ENCODE measurements around the gene HEMK1.

Gene HEMK1

DNA sequence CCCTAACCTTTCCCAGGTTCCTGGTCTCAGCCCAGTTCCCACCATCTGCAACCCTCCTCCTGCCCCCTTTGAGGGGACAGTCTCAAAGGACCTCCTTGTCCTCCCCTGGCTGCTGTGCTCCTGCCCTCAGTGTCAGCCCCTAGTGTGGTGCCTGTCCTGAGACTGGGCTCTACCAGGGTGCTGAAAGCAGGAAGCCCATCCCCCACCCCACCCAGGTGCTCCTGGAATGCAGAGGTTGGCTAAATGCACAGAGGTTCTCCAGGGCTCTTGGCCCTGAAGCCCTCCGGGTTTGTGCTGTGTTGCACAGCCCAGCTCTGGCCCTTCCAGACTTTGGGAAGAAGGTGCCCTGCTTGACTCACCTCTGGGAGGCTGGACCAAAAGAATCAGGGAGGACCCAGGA lies 23.5 kb upstream of the HEMK1 start:
- DNase-seq: no peak

DNA sequence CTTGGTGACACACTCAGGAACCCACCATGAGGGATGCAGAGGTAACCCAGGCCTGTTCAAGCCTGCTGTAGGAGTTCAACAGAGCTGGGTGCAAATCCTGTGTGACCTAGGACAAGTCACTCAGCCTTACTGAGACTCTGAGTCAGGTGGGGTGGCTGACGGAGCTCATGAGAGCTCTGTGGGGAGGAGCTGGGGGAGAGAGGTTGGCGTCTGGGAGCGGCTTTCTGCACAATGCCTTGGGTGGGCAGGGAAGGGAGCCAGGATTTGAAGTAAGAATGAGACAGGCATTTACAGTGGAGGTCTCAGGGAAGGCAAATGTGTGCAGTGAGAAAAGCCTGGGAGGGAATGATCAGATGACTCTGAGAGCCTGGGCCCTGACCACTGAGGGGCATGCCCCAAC lies 20.1 kb upstream of the HEMK1 start:
- DNase-seq: no peak

- peak; percentile 36 to 57 for DNase-seq
Measured at GRCh38 chr3:50550079-50550736, 19.1 kb upstream of the HEMK1 start.

DNA sequence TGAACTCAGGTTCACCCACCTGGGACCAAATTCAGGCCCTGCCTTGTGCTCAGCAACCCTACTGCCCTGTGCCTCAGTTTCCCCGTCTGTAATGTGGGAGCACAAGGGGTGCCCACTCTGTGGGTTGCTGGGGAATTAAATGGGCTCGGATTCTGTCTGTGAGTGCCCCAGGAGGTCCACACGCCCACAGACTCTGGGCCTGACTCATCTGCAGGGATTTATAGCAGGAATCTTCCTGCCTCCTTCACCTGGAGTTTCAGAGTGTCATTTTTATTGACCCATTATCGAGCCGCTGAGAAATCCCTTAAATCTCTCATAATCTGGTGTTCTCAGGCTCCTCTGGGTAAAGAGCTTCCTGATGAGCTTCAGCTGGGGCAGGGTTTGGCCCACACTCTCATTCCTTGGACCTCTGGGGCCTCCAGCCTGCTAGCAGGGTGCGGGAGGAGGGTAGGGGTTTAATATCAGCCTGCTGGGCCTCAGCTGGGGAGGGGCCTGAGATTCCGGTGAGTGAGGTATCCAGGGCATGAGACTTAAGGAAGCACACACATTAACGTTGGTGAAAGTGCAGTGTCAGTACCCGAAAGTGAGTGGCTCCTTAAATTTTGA lies 18.2 kb upstream of the HEMK1 start:
- no peak for DNase-seq

DNA sequence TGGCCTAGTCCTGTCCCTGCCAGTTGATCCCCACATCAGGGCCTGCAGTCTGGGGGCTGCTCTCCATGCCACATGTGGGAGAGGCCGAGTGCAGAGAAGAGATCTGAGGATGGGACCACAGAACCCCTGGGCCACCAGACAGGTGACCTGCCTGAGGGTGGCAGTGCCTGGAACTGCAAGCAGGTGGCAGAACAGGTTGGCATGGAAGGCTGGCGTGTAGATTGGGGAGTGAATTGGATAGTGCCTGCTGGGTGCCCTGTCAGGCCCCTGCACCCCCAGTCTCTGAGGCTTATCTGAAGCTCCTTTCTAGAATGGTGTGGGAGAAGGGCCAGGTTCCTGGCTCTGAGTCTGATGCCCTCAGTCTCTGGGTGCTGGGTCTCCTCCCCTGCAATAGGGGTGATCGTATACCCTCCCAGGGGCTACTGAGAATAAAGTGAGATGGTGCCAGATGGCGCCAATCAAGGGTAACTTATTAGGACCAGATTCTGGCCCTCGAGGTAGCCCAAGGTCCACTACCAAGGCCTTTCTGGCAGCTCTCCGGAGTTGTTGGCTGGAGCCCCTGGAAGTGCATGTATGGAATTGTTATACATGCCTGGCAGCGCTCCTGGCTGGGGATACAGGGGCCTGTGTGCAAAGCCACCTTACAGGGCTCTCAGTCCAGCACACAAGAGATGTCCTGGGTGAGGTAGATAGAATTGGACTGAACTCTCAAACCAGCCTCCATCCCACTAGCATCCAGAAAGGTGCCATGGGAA lies 17.5 kb upstream of the HEMK1 start:
- no peak for DNase-seq

DNA sequence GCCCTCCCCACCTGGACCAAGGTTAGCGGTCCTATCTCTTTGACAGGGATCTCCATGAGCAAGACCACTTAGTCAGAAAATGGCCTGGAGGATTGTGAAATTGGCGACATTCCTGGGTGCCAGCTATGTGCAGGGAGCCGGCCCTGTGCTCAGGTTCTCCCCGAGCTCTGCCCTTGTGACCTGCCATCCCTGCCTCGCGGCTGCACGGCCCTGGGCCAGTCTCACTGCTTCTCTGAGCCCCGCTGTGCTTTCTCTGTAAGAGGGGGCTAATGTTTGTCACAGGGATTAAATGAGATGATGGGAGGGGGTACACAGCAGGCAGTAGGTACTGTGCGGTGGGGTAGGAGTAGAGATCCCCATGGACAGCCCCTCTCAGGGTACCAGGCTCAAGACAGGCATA lies 16.7 kb upstream of the HEMK1 start:
- DNase-seq: no peak

- no peak for DNase-seq
Measured at GRCh38 chr3:50554553-50554952, 14.8 kb upstream of the HEMK1 start.

- no peak for DNase-seq
Measured at GRCh38 chr3:50557106-50557505, 12.2 kb upstream of the HEMK1 start.

DNA sequence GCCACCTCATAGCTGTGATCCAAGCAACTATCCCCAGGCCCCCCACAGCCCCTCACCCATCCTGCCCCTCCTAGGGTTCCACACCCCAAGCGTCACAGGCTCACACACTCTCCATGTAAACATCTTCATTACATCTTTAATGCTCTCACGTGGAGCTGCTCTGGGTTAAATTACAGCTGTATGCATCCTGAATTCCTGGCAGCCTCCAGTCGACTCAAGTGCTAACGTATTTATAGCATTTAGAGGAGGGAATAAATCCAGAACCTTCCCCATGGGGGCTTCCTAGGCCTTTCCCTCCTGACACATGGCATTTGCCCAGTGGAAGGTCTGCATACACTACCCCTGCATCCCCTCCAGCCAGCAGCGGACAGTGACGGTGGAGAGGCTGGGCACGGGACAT lies 11.4 kb upstream of the HEMK1 start:
- no peak for DNase-seq

DNA sequence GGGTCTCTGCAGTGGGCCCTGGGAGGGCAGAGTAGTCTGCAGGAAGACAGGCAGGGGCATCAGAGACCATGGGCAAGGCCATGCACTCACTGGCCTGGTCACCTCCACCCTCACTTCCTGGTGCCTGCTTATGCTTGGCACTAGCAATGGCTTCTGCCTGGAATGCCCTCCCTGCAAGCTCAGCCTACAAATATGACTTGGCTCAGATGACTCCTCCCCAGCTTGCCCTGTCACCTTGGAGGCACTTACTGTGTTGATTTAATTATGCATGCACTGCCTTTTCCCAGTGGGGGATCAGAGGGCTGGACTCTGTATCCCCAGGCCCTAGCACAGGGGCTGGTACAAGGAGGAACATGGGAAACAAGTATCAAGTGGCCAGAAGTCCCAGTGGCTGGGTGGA lies 9.6 kb upstream of the HEMK1 start:
- no peak for DNase-seq

DNA sequence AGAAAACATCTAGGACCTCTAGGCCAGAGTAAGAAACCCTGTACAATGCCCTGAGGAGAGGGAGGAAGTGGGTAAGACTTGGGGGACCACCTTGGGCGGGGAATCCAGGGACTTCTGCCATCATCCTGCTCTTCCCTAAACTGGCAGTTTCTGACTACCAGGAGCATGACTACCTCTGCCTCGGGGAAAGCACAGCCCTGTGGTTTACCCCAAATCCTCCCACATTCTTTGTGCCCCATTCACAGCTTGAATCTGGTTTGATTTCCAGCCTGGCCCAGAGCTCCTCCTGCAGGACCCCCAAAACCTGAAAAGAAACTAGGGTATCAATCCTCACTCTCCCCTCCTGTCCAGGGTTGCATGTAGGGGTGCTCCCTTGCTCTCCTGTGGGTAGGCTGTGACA lies 6.5 kb upstream of the HEMK1 start:
- no peak for DNase-seq

DNA sequence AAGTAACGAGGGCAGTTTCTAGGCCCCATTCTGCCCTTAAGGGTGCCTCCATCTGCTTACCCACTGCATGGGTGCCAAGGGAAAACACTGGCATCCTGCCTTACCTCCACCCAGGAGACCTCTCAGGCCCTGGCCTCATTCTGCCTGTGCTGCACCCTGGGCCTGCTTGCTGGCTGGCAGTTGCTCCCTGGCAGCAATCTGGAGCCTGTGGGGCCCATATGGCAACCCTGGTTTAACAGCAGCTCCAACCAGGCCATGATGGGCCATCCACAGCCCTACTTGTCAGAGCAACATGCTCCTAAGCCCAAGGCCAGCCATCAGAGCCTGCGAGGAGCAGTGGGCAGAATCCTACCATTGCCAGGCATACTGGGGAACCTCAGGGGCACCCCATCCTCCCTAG lies 5.5 kb upstream of the HEMK1 start:
- no peak for DNase-seq

GRCh38 chr3:50564321-50564720 lies 5.0 kb upstream of the HEMK1 start:
- no peak for DNase-seq

DNA sequence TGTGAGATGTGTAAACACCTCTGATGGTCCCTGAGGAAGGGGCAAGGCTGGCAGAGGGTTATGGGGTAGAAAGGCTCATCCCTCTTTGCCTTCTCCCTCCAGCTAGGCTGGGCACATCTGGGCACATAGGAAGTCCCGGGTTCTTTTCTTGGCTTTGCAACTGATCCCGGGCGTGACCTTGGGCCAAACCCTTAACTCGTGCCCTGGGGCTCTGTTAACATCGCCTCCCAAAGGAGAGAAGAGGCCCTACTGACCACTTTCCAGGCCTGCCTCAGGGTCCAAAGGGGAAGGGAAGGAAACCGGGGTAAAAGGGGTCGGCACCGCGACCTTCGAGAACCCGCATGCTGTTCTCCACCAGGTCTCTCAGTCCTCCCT lies 2.3 kb upstream of the HEMK1 start:
- no peak for DNase-seq

GRCh38 chr3:50567386-50568167 lies 1.7 kb upstream of the HEMK1 start, which contains the start of gene C3orf18:
Gene C3orf18, minus strand, starts transcription at chr3:50567747. Its CDS starts 2,048 bp downstream, at chr3:50565699.
- DNase-seq: peak; percentile 90

GRCh38 chr3:50570508-50571279 lies 1.4 kb downstream of the HEMK1 start:
- no peak for DNase-seq

DNA sequence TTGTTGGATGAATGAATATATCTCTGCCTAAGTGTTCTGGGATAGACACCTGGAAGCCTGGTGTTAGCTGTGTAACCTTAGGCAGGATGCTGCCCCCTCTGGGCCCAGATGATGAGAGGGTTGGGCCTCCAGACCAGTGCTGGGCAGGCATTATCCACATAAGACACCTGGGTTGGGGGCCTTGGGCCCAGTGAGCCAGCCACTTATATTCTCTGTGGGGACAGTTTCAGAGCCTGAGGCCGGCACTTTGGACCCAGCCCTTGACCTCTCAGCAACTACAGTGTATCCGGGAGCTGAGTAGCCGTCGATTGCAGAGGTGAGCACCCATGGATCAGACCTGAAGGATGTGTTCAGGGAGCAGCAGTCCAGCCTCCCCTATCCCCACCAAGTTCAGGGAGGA lies 2.2 kb downstream of the HEMK1 start:
- DNase-seq: no peak

DNA sequence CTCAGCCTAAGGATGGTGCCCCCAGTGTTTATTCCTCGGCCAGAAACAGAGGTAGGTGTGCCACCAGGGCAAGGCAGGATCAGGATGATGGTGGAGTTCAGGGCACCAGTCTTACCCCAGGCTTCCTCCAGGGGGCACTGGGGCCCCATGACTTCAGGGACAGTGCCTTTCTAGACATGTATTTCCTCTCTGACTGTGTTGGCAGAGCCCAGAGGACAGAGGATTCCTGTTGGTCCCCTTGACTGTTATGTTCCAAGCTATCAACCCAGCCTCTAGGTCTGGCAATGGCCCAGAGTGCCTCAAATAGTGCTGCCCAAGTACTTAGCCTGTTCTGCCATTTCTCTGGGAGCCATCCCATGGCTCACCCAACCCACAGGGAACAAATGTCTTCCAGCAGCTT lies 2.8 kb downstream of the HEMK1 start:
- peak; percentile 85 to 89 for DNase-seq

DNA sequence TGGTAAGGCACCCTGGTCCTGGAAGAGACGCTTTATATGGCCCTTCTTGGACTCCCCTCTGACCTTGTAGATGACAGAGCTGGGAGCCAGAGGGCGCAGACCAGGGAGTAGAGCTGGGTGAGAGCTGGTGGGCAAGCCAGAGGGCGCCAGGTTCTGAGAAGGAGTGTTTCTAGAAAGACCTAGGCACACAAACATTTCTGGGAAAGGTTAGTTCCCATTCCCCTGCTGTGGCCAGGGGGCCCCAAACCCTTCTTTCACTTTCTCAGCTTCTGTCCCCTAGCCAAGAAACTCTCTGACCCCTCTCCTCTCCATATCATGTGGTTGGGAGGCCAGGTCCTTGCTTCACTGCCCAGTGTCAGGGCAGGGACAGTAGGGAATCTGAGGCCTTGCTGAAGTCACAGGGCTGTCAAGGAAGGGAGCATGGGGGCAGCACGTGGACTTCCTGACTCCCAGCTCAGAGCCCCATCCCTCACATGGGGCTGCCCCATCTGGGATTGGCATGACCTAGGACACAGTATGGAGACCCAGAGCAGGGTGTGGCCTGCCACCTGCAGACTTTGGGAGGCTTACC lies 3.6 kb downstream of the HEMK1 start:
- DNase-seq: no peak

DNA sequence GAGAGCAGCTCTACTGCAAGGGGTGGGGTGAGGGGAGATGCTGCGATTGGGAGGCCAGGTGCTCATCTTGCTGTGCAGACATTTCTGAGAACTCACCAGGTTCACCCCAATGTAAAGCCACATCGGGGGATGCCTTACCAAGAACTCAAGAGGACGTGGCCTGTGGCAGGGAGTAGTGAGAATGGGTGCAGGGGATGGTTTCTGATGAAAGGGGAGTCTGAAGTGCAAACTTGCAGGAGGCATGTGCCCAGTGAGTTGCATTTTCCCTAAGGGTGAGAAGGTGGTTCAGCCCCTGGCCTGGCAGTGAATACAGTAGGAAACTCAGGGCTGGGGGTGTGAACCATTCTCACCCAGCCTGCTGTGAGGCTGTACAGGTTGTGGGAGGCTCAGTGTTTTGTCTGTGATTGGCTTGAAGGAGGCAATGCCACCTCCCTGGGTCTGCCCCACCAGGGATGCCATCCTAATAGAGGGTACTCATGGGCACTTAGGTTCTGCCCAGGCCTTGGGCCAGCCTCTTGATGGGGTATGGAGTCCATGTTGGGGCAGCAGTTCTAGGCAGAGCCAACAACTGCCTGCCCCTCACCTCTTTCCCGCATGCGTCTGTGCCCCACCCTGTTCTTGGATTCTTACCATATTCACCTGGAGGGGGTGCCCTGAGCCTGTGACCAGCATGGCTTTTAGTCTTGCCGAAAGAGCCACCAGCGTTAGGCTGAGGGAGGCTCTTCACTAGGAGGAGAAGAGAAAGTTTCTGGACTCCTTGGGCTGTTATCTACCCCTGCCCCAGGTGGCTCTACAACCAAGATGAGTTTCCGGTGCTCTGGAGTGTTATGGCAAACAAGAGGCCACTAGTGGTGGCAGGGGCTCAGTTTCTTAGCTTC lies 4.5 kb downstream of the HEMK1 start:
- DNase-seq: no peak

GRCh38 chr3:50574444-50574831 lies 5.1 kb downstream of the HEMK1 start:
- DNase-seq: no peak

All from Kasumi-1 (cell line).